HepG2 (cell line): ENCODE results near the gene CYP27A1. TPM values are rescaled to one million over a fixed set of nuclear protein-coding genes. Genes with fewer than 3 reads are reported as not detected.

ENCODE experiments used
- ATF4 ChIP-seq, 2 experiments: fragments of 450-650 bp in 1 of 2; sonication (generic) in 1 of 2; formaldehyde crosslinking; IDR thresholded peaks; 2 replicates each; pipeline versions ENCODE4 v1.5.0 to v1.8.0; 2020 to 2022; ENCODE audit warnings: mild to moderate bottlenecking in 1 of 2, missing genetic modification reagents in 1 of 2
- BCL6 ChIP-seq: IDR thresholded peaks from 2 replicates; pipeline ENCODE4 v1.6.1; 2016; ENCODE audit warnings: missing genetic modification reagents, missing compliant biosample characterization
- ERF ChIP-seq: IDR thresholded peaks from 2 replicates; pipeline ENCODE4 v1.6.1; 2018; ENCODE audit warnings: missing biosample characterization, missing genetic modification reagents
- FOXC1 ChIP-seq: sonication (generic); formaldehyde crosslinking; IDR thresholded peaks from 2 replicates; pipeline ENCODE4 v1.8.0; 2022; ENCODE audit warnings: mild to moderate bottlenecking, missing genetic modification reagents, borderline replicate concordance
- HDAC2 ChIP-seq: sonication (generic); formaldehyde crosslinking; IDR thresholded peaks from 2 replicates; pipeline ENCODE4 v1.4.0; 2020; ENCODE audit warnings: missing genetic modification reagents
- KLF16 ChIP-seq, 2 experiments: sonication (generic) in 1 of 2; formaldehyde crosslinking in 1 of 2; IDR thresholded peaks; 2 replicates each; pipeline versions ENCODE4 v1.6.1 to v1.8.0; 2016 to 2023; ENCODE audit warnings: missing genetic modification reagents in 2 of 2, missing compliant biosample characterization in 1 of 2
- KLF6 ChIP-seq: IDR thresholded peaks from 2 replicates; pipeline ENCODE4 v1.8.0; 2016; ENCODE audit warnings: missing biosample characterization, missing genetic modification reagents
- RERE ChIP-seq: IDR thresholded peaks from 2 replicates; pipeline ENCODE4 v1.6.1; 2016; ENCODE audit warnings: low read depth, missing genetic modification reagents, missing compliant biosample characterization
- RNF2 ChIP-seq: fragments of 450-650 bp; conservative IDR thresholded peaks from 2 replicates; pipeline ENCODE4 v1.6.1; 2016; ENCODE audit warnings: low read depth
- SMARCE1 ChIP-seq: fragments of 450-650 bp; IDR thresholded peaks from 2 replicates; pipeline ENCODE4 v1.6.1; 2017; ENCODE audit warnings: borderline replicate concordance
- SPEN ChIP-seq: sonication (generic); formaldehyde crosslinking; IDR thresholded peaks from 2 replicates; pipeline ENCODE4 v1.5.1; 2020; ENCODE audit warnings: low read depth, mild to moderate bottlenecking, missing genetic modification reagents
- TFAP4 ChIP-seq: sonication (generic); IDR thresholded peaks from 2 replicates; pipeline ENCODE4 v1.6.1; 2016; ENCODE audit warnings: low read depth, borderline replicate concordance
- YEATS2 ChIP-seq: sonication (generic); formaldehyde crosslinking; IDR thresholded peaks from 2 replicates; pipeline ENCODE4 v1.4.0; 2020; ENCODE audit warnings: missing genetic modification reagents, borderline replicate concordance
- ZBTB42 ChIP-seq: sonication (generic); formaldehyde crosslinking; IDR thresholded peaks from 2 replicates; pipeline ENCODE4 v1.5.0; 2020; ENCODE audit warnings: mild to moderate bottlenecking, missing genetic modification reagents
- ZMYM2 ChIP-seq: sonication (generic); formaldehyde crosslinking; IDR thresholded peaks from 2 replicates; pipeline ENCODE4 v1.8.0; 2022; ENCODE audit warnings: mild to moderate bottlenecking, missing genetic modification reagents
- ZNF225 ChIP-seq: sonication (generic); formaldehyde crosslinking; IDR thresholded peaks from 2 replicates; pipeline ENCODE4 v1.4.0; 2020; ENCODE audit warnings: mild to moderate bottlenecking, missing genetic modification reagents
- ZNF331 ChIP-seq: sonication (generic); formaldehyde crosslinking; IDR thresholded peaks from 2 replicates; pipeline ENCODE4 v1.4.0; 2020; ENCODE audit warnings: missing genetic modification reagents
- ZNF563 ChIP-seq: sonication (generic); formaldehyde crosslinking; IDR thresholded peaks from 2 replicates; pipeline ENCODE4 v1.8.0; 2022; ENCODE audit warnings: mild to moderate bottlenecking, moderate library complexity, missing genetic modification reagents
- ZNF567 ChIP-seq: sonication (generic); formaldehyde crosslinking; IDR thresholded peaks from 2 replicates; pipeline ENCODE4 v1.8.1; 2023; ENCODE audit warnings: mild to moderate bottlenecking, missing genetic modification reagents, borderline replicate concordance
- ZNF572 ChIP-seq: sonication (generic); formaldehyde crosslinking; IDR thresholded peaks from 2 replicates; pipeline ENCODE4 v1.5.1; 2020; ENCODE audit warnings: mild to moderate bottlenecking, missing genetic modification reagents
- ZNF614 ChIP-seq: IDR thresholded peaks from 2 replicates; pipeline ENCODE4 v1.6.1; 2018; ENCODE audit warnings: missing biosample characterization, missing genetic modification reagents, inconsistent platforms, borderline replicate concordance
- ZNF691 ChIP-seq: sonication (generic); formaldehyde crosslinking; IDR thresholded peaks from 2 replicates; pipeline ENCODE4 v1.4.0; 2020; ENCODE audit warnings: missing genetic modification reagents, low read depth, mild to moderate bottlenecking, borderline replicate concordance
- polyA plus RNA-seq, 8 experiments: library from polyadenylated mRNA; depleted of rRNA in 3 of 8; stranded (reverse) in 7 of 8; unstranded in 1 of 8; fragments of >200 nt; fragmentation: Illumina TruSeq in 4 of 8; extraction: Trizol in 4 of 8; gene quantifications; 2 replicates each; pipeline versions ENCODE4 v1.2.1 to v1.2.3, GENCODE V29; 2011 to 2016; ENCODE audit warnings: low read depth in 4 of 8, missing spikeins in 1 of 8, mixed read lengths in 1 of 8; ENCODE audit not compliant: insufficient read depth in 1 of 8
- total RNA-seq, 5 experiments: library from RNA; depleted of rRNA; stranded (reverse); fragments of >200 nt; fragmentation: Illumina TruSeq; extraction: Trizol; gene quantifications; 2 replicates each; pipeline ENCODE4 v1.2.3, GENCODE V29; 2016; ENCODE audit warnings: low read depth in 1 of 5

The CYP27A1 gene
- total and polyA plus RNA-seq, 2 of the 13 experiments (the other 11 are each of a cell fraction or from before 2014, with no cell fraction given), result 157 to 266 TPM

- TF ChIP-seq RERE, result peak; percentile 29; the same call in 1 of the 2 replicates
- TF ChIP-seq YEATS2, result peak; percentile 72; the same call in 1 of the 2 replicates
- peak; percentile 75 for TF ChIP-seq ERF (CRISPR knock-in tag)
- TF ChIP-seq ZNF691 (CRISPR knock-in tag), result peak; percentile 24; the same call in 1 of the 2 replicates
- TF ChIP-seq FOXC1, result peak; percentile 68; the same call in 1 of the 2 replicates
- TF ChIP-seq BCL6 (CRISPR knock-in tag), result peak; percentile 71
- no peak for TF ChIP-seq ZNF567 (CRISPR knock-in tag)
- peak in 1 of 2 experiments; percentile 67; a peak in 1 of 4 replicates for TF ChIP-seq KLF16 (CRISPR knock-in tag; IDR thresholded peaks at IDR 0.05)
- no peak for TF ChIP-seq SPEN (CRISPR knock-in tag)
- peak in 1 of 2 experiments; percentile 64; a peak in 2 of 4 replicates for TF ChIP-seq ATF4 (CRISPR knock-in tag; IDR thresholded peaks at IDR 0.05)
- peak; percentile 88 for TF ChIP-seq HDAC2 (CRISPR knock-in tag)
- TF ChIP-seq ZMYM2 (CRISPR knock-in tag), result peak; percentile 59; the same call in 1 of the 2 replicates
- peak; percentile 89; the same call in 1 of the 2 replicates for TF ChIP-seq ZNF614
- no peak for TF ChIP-seq KLF6 (CRISPR knock-in tag)
- TF ChIP-seq ZNF225, result 0 out of 2 replicates have a peak, but pooled peaks have one; percentile 6
- no peak for TF ChIP-seq ZBTB42
- no peak for TF ChIP-seq SMARCE1
- no peak for TF ChIP-seq RNF2
- 0 out of 2 replicates have a peak, but pooled peaks have one; percentile 36 for TF ChIP-seq ZNF563 (CRISPR knock-in tag)
- TF ChIP-seq ZNF572 (CRISPR knock-in tag), result no peak
- TF ChIP-seq TFAP4, result peak; percentile 81; the same call in 1 of the 2 replicates
- TF ChIP-seq ZNF331, result peak; percentile 80; the same call in 1 of the 2 replicates
These were observed 33.1 kb upstream of the CYP27A1 start (continued) for GRCh38 chr2:218748741-218749441.
